IPS-18a (cell line): ENCODE results near the gene PLCB2.

Experiments used
- H3K27ac ChIP-seq: one replicate; pipeline ENCODE4 v1.5.1; 2013; ENCODE audit warnings: low read length
- H3K27me3 ChIP-seq: one replicate; pipeline ENCODE4 v1.6.1; 2013; ENCODE audit warnings: mild to moderate bottlenecking, low read length; ENCODE audit not compliant: control insufficient read depth, insufficient read depth
- H3K36me3 ChIP-seq: one replicate; pipeline ENCODE4 v1.6.1; 2013; ENCODE audit warnings: low read depth, low read length; ENCODE audit not compliant: control insufficient read depth
- H3K4me1 ChIP-seq: one replicate; pipeline ENCODE4 v1.6.1; 2013; ENCODE audit warnings: low read depth, low read length; ENCODE audit not compliant: control insufficient read depth
- H3K4me3 ChIP-seq: one replicate; pipeline ENCODE4 v1.5.1; 2013; ENCODE audit warnings: low read length
- H3K9ac ChIP-seq: one replicate; pipeline ENCODE4 v1.6.1; 2013; ENCODE audit warnings: mild to moderate bottlenecking, low read length, moderate library complexity
- H3K9me3 ChIP-seq: one replicate; pipeline ENCODE4 v1.6.1; 2013; ENCODE audit warnings: low read depth, low read length; ENCODE audit not compliant: control insufficient read depth

PLCB2 gene

GRCh38 chr15:40331026-40331425 is 23.3 kb upstream of the PLCB2 start:
- Histone ChIP-seq H3K27ac (no peak overlapping the region), H3K27me3 (peaks cover 9% of the 10 kb centered on the region), H3K9ac (no peak overlapping the region), H3K9me3 (no peaks in the 10 kb centered on the region), H3K4me1 (peaks cover 31% of the 10 kb centered on the region), H3K4me3 (no peak overlapping the region), H3K36me3 (no peaks in the 10 kb centered on the region)

- no peak overlapping the region for H3K9ac ChIP-seq
- H3K9me3 ChIP-seq: no peaks in the 10 kb centered on the region
- peaks cover 15% of the 10 kb centered on the region for H3K27me3 ChIP-seq
- no peak overlapping the region for H3K4me3 ChIP-seq
- no peaks in the 10 kb centered on the region for H3K36me3 ChIP-seq
- H3K4me1 ChIP-seq: peaks cover 37% of the 10 kb centered on the region
- H3K27ac ChIP-seq: no peak overlapping the region
Observed at GRCh38 chr15:40330368-40330836, 22.7 kb upstream of the PLCB2 start.

GRCh38 chr15:40329804-40330203 is 22.1 kb upstream of the PLCB2 start:
- peaks cover 43% of the 10 kb centered on the region for H3K4me1 ChIP-seq
- no peaks in the 10 kb centered on the region for H3K36me3 ChIP-seq
- no peak overlapping the region for H3K4me3 ChIP-seq
- no peak overlapping the region for H3K9ac ChIP-seq
- peaks cover 21% of the 10 kb centered on the region for H3K27me3 ChIP-seq
- no peak overlapping the region for H3K27ac ChIP-seq
- H3K9me3 ChIP-seq: no peaks in the 10 kb centered on the region

GRCh38 chr15:40328751-40329150 is 21.0 kb upstream of the PLCB2 start:
- Histone ChIP-seq H3K4me3 (peak overlapping the region; percentile 43), H3K9me3 (no peaks in the 10 kb centered on the region), H3K27ac (no peak overlapping the region)

DNA sequence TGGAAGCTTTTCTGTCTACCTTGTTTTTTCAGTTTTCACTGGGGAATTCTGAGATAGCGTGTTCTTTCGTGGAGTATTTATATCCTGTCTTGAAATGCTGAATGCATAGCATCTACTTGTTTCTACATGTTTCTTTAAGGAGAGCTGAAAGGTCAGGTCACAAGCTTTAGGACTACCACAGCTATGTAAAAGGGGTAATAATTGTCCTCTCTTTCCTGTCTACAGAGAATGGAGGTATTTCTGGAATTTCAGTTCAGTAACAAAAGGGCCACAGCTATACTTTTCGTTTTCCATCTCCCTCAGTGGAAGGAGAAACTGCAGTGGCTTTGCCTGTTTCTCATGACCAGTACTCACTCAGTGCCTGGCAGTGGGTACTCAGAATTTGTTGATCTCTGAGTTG is 20.4 kb upstream of the PLCB2 start:
- Histone ChIP-seq H3K36me3 (no peaks in the 10 kb centered on the region), H3K27ac (no peak overlapping the region), H3K9me3 (no peaks in the 10 kb centered on the region), H3K27me3 (peaks cover 24% of the 10 kb centered on the region), H3K4me3 (peak overlapping the region; percentile 43), H3K4me1 (peaks cover 45% of the 10 kb centered on the region), H3K9ac (no peak overlapping the region)

More at GRCh38 chr15:40328751-40329150, 21.0 kb upstream of the PLCB2 start:
- peaks cover 45% of the 10 kb centered on the region for H3K4me1 ChIP-seq
- no peak overlapping the region for H3K9ac ChIP-seq
- H3K27me3 ChIP-seq: peaks cover 24% of the 10 kb centered on the region
- H3K36me3 ChIP-seq: no peaks in the 10 kb centered on the region

- Histone ChIP-seq H3K4me3 (peak overlapping the region; percentile 43), H3K27me3 (peaks cover 30% of the 10 kb centered on the region), H3K9me3 (no peaks in the 10 kb centered on the region), H3K27ac (no peak overlapping the region), H3K4me1 (peaks cover 50% of the 10 kb centered on the region), H3K9ac (no peak overlapping the region), H3K36me3 (no peaks in the 10 kb centered on the region)
Observed at GRCh38 chr15:40327457-40327856, 19.7 kb upstream of the PLCB2 start.

GRCh38 chr15:40325700-40326099 is 18.0 kb upstream of the PLCB2 start:
- no peaks in the 10 kb centered on the region for H3K36me3 ChIP-seq
- peaks cover 45% of the 10 kb centered on the region for H3K27me3 ChIP-seq
- H3K4me1 ChIP-seq: peaks cover 55% of the 10 kb centered on the region
- no peak overlapping the region for H3K4me3 ChIP-seq
- H3K27ac ChIP-seq: no peak overlapping the region
- no peak overlapping the region for H3K9ac ChIP-seq
- H3K9me3 ChIP-seq: no peaks in the 10 kb centered on the region

- peak overlapping the region; percentile 52 for H3K4me3 ChIP-seq
- no peaks in the 10 kb centered on the region for H3K9me3 ChIP-seq
- no peak overlapping the region for H3K27ac ChIP-seq
- no peaks in the 10 kb centered on the region for H3K36me3 ChIP-seq
- H3K27me3 ChIP-seq: peaks cover 45% of the 10 kb centered on the region
- H3K4me1 ChIP-seq: peaks cover 57% of the 10 kb centered on the region
- no peak overlapping the region for H3K9ac ChIP-seq
Observed at GRCh38 chr15:40325188-40325587, 17.5 kb upstream of the PLCB2 start.

DNA sequence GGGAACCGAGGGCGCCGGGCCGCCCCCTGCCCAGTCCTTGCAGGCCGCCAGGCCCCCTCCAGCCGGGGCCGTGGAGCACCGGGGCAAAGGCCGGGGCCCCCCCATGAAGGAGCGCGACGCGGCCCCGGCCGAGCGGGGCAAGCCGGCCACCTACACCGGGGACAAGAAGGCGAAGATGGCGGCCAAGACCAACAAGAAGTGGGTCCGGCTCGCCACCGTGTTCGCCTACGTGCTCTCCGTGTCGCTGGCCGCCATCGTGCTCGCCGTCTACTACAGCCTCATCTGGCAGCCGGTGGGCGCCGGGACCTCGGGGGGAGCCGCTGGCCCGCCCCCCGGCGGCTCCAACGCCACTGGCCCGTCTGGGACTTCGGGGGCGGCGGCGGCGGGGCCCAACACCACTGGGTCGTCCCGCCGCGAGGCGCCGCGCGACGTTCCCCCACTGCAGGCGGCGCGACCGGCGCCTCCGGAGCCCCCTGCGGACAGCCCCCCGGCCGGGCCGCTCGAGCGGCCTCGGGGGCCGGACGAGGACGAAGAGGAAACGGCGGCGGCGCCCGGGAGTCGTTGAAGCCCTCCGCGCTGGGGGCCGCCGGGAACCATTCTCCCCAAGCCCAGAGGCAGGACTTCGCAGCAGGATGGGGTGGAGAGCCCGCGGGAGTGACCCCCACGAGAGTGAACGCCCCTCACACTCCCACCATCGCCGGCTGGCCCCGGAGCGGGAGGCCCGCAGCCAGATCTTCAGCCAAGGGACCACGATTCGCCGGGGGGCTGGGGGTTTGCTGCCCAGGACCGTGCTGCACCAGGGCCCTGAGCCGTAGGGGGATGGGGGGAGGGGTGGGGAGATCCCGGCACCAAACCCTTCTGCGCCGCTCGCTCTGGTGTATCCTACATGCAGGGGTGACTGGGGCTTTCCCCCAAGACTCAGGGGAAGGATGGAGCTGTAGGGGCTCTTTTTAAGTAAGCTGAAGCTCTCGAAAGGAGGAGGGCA is 16.5 kb upstream of the PLCB2 start:
- H3K9me3 ChIP-seq: no peaks in the 10 kb centered on the region
- H3K4me1 ChIP-seq: peaks cover 57% of the 10 kb centered on the region
- no peak overlapping the region for H3K9ac ChIP-seq
- H3K4me3 ChIP-seq: peak overlapping the region; percentile 52
- H3K27me3 ChIP-seq: peaks cover 45% of the 10 kb centered on the region
- no peaks in the 10 kb centered on the region for H3K36me3 ChIP-seq
- H3K27ac ChIP-seq: no peak overlapping the region

DNA sequence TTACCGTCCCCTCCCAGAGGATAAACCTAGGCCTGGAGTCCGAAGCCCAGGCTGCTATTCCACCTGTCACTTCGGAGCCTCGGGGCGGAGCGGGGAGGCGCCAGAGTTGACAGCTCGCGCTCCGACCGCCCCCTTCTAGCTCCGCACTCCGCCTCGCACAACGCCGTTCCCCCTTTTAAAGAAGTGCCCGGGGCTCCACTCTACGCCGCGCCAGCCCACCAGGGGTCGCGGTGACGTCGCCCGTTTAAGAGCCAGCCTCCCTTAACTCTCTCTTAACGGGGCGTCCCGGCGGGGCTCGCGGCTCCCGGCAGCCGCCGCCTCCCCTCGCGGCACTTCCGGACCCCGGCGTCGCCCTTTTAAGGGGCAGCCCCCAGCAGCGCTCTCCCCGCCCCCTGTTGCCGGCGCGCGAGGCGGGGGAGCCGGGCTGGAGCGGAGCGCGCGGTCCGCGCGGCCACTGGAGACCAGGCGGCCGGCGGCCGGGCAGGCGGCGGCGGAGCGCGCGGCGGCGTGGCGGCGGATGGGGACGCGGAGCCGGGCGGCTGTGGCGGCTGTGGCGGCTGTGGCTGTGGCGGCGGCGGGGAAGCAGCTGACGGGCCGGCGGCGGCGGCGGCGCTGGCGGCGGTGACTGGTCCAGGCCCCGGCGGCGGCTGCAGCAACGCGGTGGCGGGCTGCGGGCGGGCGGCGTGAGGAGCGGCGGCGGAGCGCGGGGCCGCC is 15.7 kb upstream of the PLCB2 start, which contains the start of gene INAFM2:
TSS of gene INAFM2 (plus strand) at position 454 of the 714 bp plus-strand sequence. CDS start 364 bp downstream, outside the sequence.
- Histone ChIP-seq H3K9me3 (no peaks in the 10 kb centered on the region), H3K36me3 (no peaks in the 10 kb centered on the region), H3K27ac (no peak within 1 kb of the TSS), H3K4me1 (peaks cover 50% of the 10 kb centered on the region), H3K27me3 (peaks cover 45% of the 10 kb centered on the region), H3K9ac (no peak within 1 kb of the TSS), H3K4me3 (peak within 1 kb of the TSS; percentile 61)

GRCh38 chr15:40322531-40323238 is 14.9 kb upstream of the PLCB2 start:
- Histone ChIP-seq H3K27ac (no peak overlapping the region), H3K36me3 (no peaks in the 10 kb centered on the region), H3K9me3 (no peaks in the 10 kb centered on the region), H3K9ac (no peak overlapping the region), H3K4me3 (peak overlapping the region; percentile 61), H3K4me1 (peaks cover 43% of the 10 kb centered on the region), H3K27me3 (peaks cover 45% of the 10 kb centered on the region)
